Kidney (tissue), 14 donors: ENCODE results near the gene NEMP1. TPM values are rescaled to one million over a fixed set of nuclear protein-coding genes. Genes with fewer than 3 reads are reported as not detected.

Experiments used
- DNase-seq, 5 donors: peaks; one replicate each; pipeline ENCODE4 v3.0.0-alpha.2; 2013 to 2020
- FAIRE-seq: peaks from 2 replicates; lab custom pipeline; 2012; peaks lifted over from hg19 to GRCh38; lab: Jason Lieb, UNC
- H3K27ac ChIP-seq, 2 donors: one replicate each; pipeline ENCODE4 v1.7.0; 2013; ENCODE audit warnings: low read depth in 2 of 2, low read length in 2 of 2, inconsistent platforms in 1 of 2
- H3K27me3 ChIP-seq: one replicate; pipeline ENCODE4 v1.7.1; 2013; ENCODE audit warnings: low read length, inconsistent platforms; ENCODE audit not compliant: control insufficient read depth, insufficient read depth
- H3K36me3 ChIP-seq, 3 donors: one replicate each; pipeline versions ENCODE4 v1.7.0 to v1.7.1; 2013; ENCODE audit warnings: low read length in 3 of 3, control low read depth in 1 of 3, inconsistent platforms in 1 of 3; ENCODE audit not compliant: insufficient read depth in 3 of 3, control insufficient read depth in 2 of 3
- H3K4me1 ChIP-seq, 3 donors: one replicate each; pipeline versions ENCODE4 v1.7.0 to v1.7.1; 2013; ENCODE audit warnings: low read length in 3 of 3, inconsistent platforms in 1 of 3, low read depth in 1 of 3; ENCODE audit not compliant: control insufficient read depth in 2 of 3, insufficient read depth in 2 of 3
- H3K4me3 ChIP-seq, 3 donors: one replicate each; pipeline versions ENCODE4 v1.7.0 to v1.8.1; 2013; ENCODE audit warnings: low read length in 3 of 3, control low read depth in 1 of 3, inconsistent platforms in 1 of 3
- H3K9ac ChIP-seq, 3 donors: one replicate each; pipeline versions ENCODE4 v1.7.0 to v1.7.1; 2013; ENCODE audit warnings: low read length in 3 of 3, control low read depth in 1 of 3, inconsistent platforms in 1 of 3
- H3K9me3 ChIP-seq, 3 donors: one replicate each; pipeline versions ENCODE4 v1.7.0 to v1.7.1; 2013; ENCODE audit warnings: low read length in 3 of 3, control low read depth in 1 of 3, inconsistent platforms in 1 of 3; ENCODE audit not compliant: control insufficient read depth in 2 of 3, insufficient read depth in 1 of 3
- intact Hi-C: fragments of 100-400 bp; cut with DNase I; formaldehyde crosslinking; loops from one replicate; pipeline ENCODE4 v1.11.1; 2022
- polyA plus RNA-seq: library from polyadenylated mRNA; stranded (reverse); fragments of 350-450 nt; fragmentation: Illumina TruSeq; extraction: RNeasy Lipid Tissue Mini Kit (QIAGEN cat#74804); gene quantifications from one replicate; pipeline ENCODE4 v1.2.3, GENCODE V29; 2014; ENCODE audit warnings: low read depth, low replicate concordance; ENCODE audit not compliant: insufficient read depth
- total RNA-seq: library from RNA; stranded (reverse); fragmentation: NEBNext Ultra II Directional; extraction: Animal tissue kit (Norgen Biotek cat#: 25700); gene quantifications from one replicate; pipeline ENCODE4 v1.2.1, GENCODE V29; 2021
- TF ChIP-seq, protein P1 (sequence below): IDR thresholded peaks from 3 replicates; pipeline ENCODE4 v1.5.1; 2012; ENCODE audit warnings: mild to moderate bottlenecking, moderate library complexity, borderline replicate concordance; ENCODE audit not compliant: insufficient read depth; ENCODE audit errors: extremely low read depth
- donor health status: control.
- donor health status: control.
- donor health status: control.
- donor health status: control.
- donor health status: control.
- donor health status: DM: yes; HTN: yes; CAD: no.
- donor health status: Normal renal cell carcinoma (clear cell type).

The NEMP1 gene
- total and polyA plus RNA-seq, 2 donors from 2014 or later, result 2.1 to 10.3 TPM

GRCh38 chr12:57046086-57046791, 32.4 kb downstream of the NEMP1 start:
- H3K4me3 ChIP-seq, result no peak overlapping the region
- H3K4me1 ChIP-seq, result no peaks in the 10 kb centered on the region
- no peak overlapping the region for H3K9ac ChIP-seq
- H3K9me3 ChIP-seq, result no peaks in the 10 kb centered on the region
- H3K36me3 ChIP-seq, result no peaks in the 10 kb centered on the region
- no peak for FAIRE-seq
- no peak for DNase-seq
- H3K27me3 ChIP-seq, result no peaks in the 10 kb centered on the region
- intact Hi-C loops, result no loop called here
- no peak overlapping the region for H3K27ac ChIP-seq
- TF ChIP-seq, protein P1, sequence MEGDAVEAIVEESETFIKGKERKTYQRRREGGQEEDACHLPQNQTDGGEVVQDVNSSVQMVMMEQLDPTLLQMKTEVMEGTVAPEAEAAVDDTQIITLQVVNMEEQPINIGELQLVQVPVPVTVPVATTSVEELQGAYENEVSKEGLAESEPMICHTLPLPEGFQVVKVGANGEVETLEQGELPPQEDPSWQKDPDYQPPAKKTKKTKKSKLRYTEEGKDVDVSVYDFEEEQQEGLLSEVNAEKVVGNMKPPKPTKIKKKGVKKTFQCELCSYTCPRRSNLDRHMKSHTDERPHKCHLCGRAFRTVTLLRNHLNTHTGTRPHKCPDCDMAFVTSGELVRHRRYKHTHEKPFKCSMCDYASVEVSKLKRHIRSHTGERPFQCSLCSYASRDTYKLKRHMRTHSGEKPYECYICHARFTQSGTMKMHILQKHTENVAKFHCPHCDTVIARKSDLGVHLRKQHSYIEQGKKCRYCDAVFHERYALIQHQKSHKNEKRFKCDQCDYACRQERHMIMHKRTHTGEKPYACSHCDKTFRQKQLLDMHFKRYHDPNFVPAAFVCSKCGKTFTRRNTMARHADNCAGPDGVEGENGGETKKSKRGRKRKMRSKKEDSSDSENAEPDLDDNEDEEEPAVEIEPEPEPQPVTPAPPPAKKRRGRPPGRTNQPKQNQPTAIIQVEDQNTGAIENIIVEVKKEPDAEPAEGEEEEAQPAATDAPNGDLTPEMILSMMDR, result no peak

DNA sequence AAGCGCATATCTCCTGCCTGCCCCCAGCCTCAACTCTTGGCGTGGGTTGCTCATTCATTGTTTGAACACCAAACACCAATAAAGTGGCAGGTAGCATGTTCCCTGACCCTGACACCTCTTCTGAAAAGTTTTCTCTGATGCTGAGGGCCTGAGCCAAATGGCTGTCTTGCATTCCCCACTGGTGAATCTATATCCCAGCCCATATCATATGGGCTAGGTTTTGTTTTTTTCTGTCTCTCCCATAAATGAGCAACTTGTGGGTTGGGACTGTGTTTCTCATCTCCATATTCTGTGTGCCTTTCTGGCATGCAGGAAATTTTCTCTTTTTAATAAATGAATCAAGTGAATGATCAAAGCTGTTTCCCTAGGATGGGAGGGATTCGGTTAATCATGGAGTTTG, 33.7 kb downstream of the NEMP1 start:
- TF ChIP-seq, protein P1, result no peak
- Histone ChIP-seq H3K9ac (no peak overlapping the region), H3K4me1 (no peaks in the 10 kb centered on the region), H3K27ac (no peak overlapping the region), H3K36me3 (no peaks in the 10 kb centered on the region), H3K9me3 (no peaks in the 10 kb centered on the region), H3K27me3 (no peaks in the 10 kb centered on the region), H3K4me3 (no peak overlapping the region)
- intact Hi-C loops, result no loop called here
- no peak for FAIRE-seq
- DNase-seq, result no peak

GRCh38 chr12:57044468-57044867, 34.1 kb downstream of the NEMP1 start:
- no peaks in the 10 kb centered on the region for H3K9me3 ChIP-seq
- no peaks in the 10 kb centered on the region for H3K4me1 ChIP-seq
- no peak overlapping the region for H3K4me3 ChIP-seq
- DNase-seq (no peak), FAIRE-seq (no peak)
- H3K27ac ChIP-seq, result no peak overlapping the region
- H3K36me3 ChIP-seq, result no peaks in the 10 kb centered on the region
- no peak overlapping the region for H3K9ac ChIP-seq
- intact Hi-C loops, result no loop called here
- TF ChIP-seq, protein P1, result no peak
- no peaks in the 10 kb centered on the region for H3K27me3 ChIP-seq
